ENCODE data around the gene VSNL1. TPM values are rescaled to one million over a fixed set of nuclear protein-coding genes. Genes with fewer than 3 reads are reported as not detected.

VSNL1 gene
- total RNA-seq, 1 donor from 2014 or later: not detected

- DNase-seq (ENCODE audit: low read depth): no peak
- no peak for TF ChIP-seq CTCF (conservative IDR thresholded peaks at IDR 0.05; ENCODE audit: low read depth, low read length)
- no peak overlapping the region for H3K4me3 ChIP-seq (ENCODE audit: low read depth, low read length)
Measured at GRCh38 chr2:17680119-17680518, 139.6 kb downstream of the VSNL1 start.

GRCh38 chr2:17682098-17682857 is 141.8 kb downstream of the VSNL1 start:
- no peak for DNase-seq (ENCODE audit: low read depth)
- TF ChIP-seq CTCF (conservative IDR thresholded peaks at IDR 0.05; ENCODE audit: low read depth, low read length): no peak

GRCh38 chr2:17683981-17684380 is 143.5 kb downstream of the VSNL1 start:
- no peak for DNase-seq (ENCODE audit: low read depth)
- H3K4me3 ChIP-seq (ENCODE audit: low read depth, low read length): no peak overlapping the region
- no peak for TF ChIP-seq CTCF (conservative IDR thresholded peaks at IDR 0.05; ENCODE audit: low read depth, low read length)

More at GRCh38 chr2:17682098-17682857, 141.8 kb downstream of the VSNL1 start:
- no peak overlapping the region for H3K4me3 ChIP-seq (ENCODE audit: low read depth, low read length)

GRCh38 chr2:17688600-17688999 is 148.1 kb downstream of the VSNL1 start:
- H3K4me3 ChIP-seq (ENCODE audit: low read depth, low read length): no peak overlapping the region
- no peak for DNase-seq (ENCODE audit: low read depth)
- no peak for TF ChIP-seq CTCF (conservative IDR thresholded peaks at IDR 0.05; ENCODE audit: low read depth, low read length)

- no peak overlapping the region for H3K4me3 ChIP-seq (ENCODE audit: low read depth, low read length)
- no peak for DNase-seq (ENCODE audit: low read depth)
- TF ChIP-seq CTCF (conservative IDR thresholded peaks at IDR 0.05; ENCODE audit: low read depth, low read length): no peak
Measured at GRCh38 chr2:17689010-17689409, 148.5 kb downstream of the VSNL1 start.

GRCh38 chr2:17690776-17691175 is 150.3 kb downstream of the VSNL1 start:
- no peak for TF ChIP-seq CTCF (conservative IDR thresholded peaks at IDR 0.05; ENCODE audit: low read depth, low read length)
- no peak overlapping the region for H3K4me3 ChIP-seq (ENCODE audit: low read depth, low read length)
- no peak for DNase-seq (ENCODE audit: low read depth)

Other genes with a start within 250 kb of the VSNL1 start
- gene RAD51AP2, start 22.3 kb upstream of the VSNL1 start, total RNA-seq: not detected in 2 replicates
- 21.4 and 24.2 TPM in 2 replicates for gene SMC6, start 213.1 kb downstream of the VSNL1 start, total RNA-seq
- 12.7 and 15.6 TPM in 2 replicates for gene GEN1, start 213.4 kb downstream of the VSNL1 start, total RNA-seq

All from epithelial cell of proximal tubule (primary cell).